Kidney (tissue), 14 donors: ENCODE measurements around the gene NLRP9. TPM values are rescaled to one million over a fixed set of nuclear protein-coding genes. Genes with fewer than 3 reads are reported as not detected.

Experiments used
- DNase-seq, 5 donors: peaks; one replicate each; pipeline ENCODE4 v3.0.0-alpha.2; 2013 to 2020
- FAIRE-seq: peaks from 2 replicates; lab custom pipeline; 2012; peaks lifted over from hg19 to GRCh38; lab: Jason Lieb, UNC
- H3K27ac ChIP-seq, 2 donors: one replicate each; pipeline ENCODE4 v1.7.0; 2013; ENCODE audit warnings: low read depth in 2 of 2, low read length in 2 of 2, inconsistent platforms in 1 of 2
- H3K27me3 ChIP-seq: one replicate; pipeline ENCODE4 v1.7.1; 2013; ENCODE audit warnings: low read length, inconsistent platforms; ENCODE audit not compliant: control insufficient read depth, insufficient read depth
- H3K36me3 ChIP-seq, 3 donors: one replicate each; pipeline versions ENCODE4 v1.7.0 to v1.7.1; 2013; ENCODE audit warnings: low read length in 3 of 3, control low read depth in 1 of 3, inconsistent platforms in 1 of 3; ENCODE audit not compliant: insufficient read depth in 3 of 3, control insufficient read depth in 2 of 3
- H3K4me1 ChIP-seq, 3 donors: one replicate each; pipeline versions ENCODE4 v1.7.0 to v1.7.1; 2013; ENCODE audit warnings: low read length in 3 of 3, inconsistent platforms in 1 of 3, low read depth in 1 of 3; ENCODE audit not compliant: control insufficient read depth in 2 of 3, insufficient read depth in 2 of 3
- H3K4me3 ChIP-seq, 3 donors: one replicate each; pipeline versions ENCODE4 v1.7.0 to v1.8.1; 2013; ENCODE audit warnings: low read length in 3 of 3, control low read depth in 1 of 3, inconsistent platforms in 1 of 3
- H3K9ac ChIP-seq, 3 donors: one replicate each; pipeline versions ENCODE4 v1.7.0 to v1.7.1; 2013; ENCODE audit warnings: low read length in 3 of 3, control low read depth in 1 of 3, inconsistent platforms in 1 of 3
- H3K9me3 ChIP-seq, 3 donors: one replicate each; pipeline versions ENCODE4 v1.7.0 to v1.7.1; 2013; ENCODE audit warnings: low read length in 3 of 3, control low read depth in 1 of 3, inconsistent platforms in 1 of 3; ENCODE audit not compliant: control insufficient read depth in 2 of 3, insufficient read depth in 1 of 3
- CTCF ChIP-seq: IDR thresholded peaks from 3 replicates; pipeline ENCODE4 v1.5.1; 2012; ENCODE audit warnings: mild to moderate bottlenecking, moderate library complexity, borderline replicate concordance; ENCODE audit not compliant: insufficient read depth; ENCODE audit errors: extremely low read depth
- intact Hi-C: fragments of 100-400 bp; cut with DNase I; formaldehyde crosslinking; loops from one replicate; pipeline ENCODE4 v1.11.1; 2022
- polyA plus RNA-seq: library from polyadenylated mRNA; stranded (reverse); fragments of 350-450 nt; fragmentation: Illumina TruSeq; extraction: RNeasy Lipid Tissue Mini Kit (QIAGEN cat#74804); gene quantifications from one replicate; pipeline ENCODE4 v1.2.3, GENCODE V29; 2014; ENCODE audit warnings: low read depth, low replicate concordance; ENCODE audit not compliant: insufficient read depth
- total RNA-seq: library from RNA; stranded (reverse); fragmentation: NEBNext Ultra II Directional; extraction: Animal tissue kit (Norgen Biotek cat#: 25700); gene quantifications from one replicate; pipeline ENCODE4 v1.2.1, GENCODE V29; 2021
- donor health status: control.
- donor health status: control.
- donor health status: control.
- donor health status: control.
- donor health status: control.
- donor health status: DM: yes; HTN: yes; CAD: no.
- donor health status: Normal renal cell carcinoma (clear cell type).

Gene NLRP9
- total and polyA plus RNA-seq, 2 donors from 2014 or later, result 0.09 TPM; not detected in 1

GRCh38 chr19:55695511-55696290 is 42.5 kb downstream of the NLRP9 start:
- Histone ChIP-seq H3K27me3 (no peaks in the 10 kb centered on the region), H3K9ac (no peak overlapping the region), H3K4me1 (peaks cover 0 to 3% (median 0%) of the 10 kb centered on the region in 3 donors), H3K9me3 (no peaks in the 10 kb centered on the region), H3K27ac (no peak overlapping the region), H3K4me3 (no peak overlapping the region), H3K36me3 (peaks cover 0 to 40% (median 14%) of the 10 kb centered on the region in 3 donors)
- no peak for FAIRE-seq
- DNase-seq, result peak in 1 of 5 donors; percentile 36
- TF ChIP-seq CTCF, result no peak
- intact Hi-C loops, result no loop called here

- Histone ChIP-seq H3K9ac (no peak overlapping the region), H3K27ac (no peak overlapping the region), H3K36me3 (peaks cover 0 to 44% (median 14%) of the 10 kb centered on the region in 3 donors), H3K4me3 (no peak overlapping the region), H3K9me3 (no peaks in the 10 kb centered on the region), H3K4me1 (peaks cover 0 to 11% (median 0%) of the 10 kb centered on the region in 3 donors), H3K27me3 (no peaks in the 10 kb centered on the region)
- intact Hi-C loops, result no loop called here
- TF ChIP-seq CTCF, result no peak
- no peak for FAIRE-seq
- DNase-seq, result peak in 1 of 5 donors; percentile 34
Measured at GRCh38 chr19:55694656-55695491, 43.3 kb downstream of the NLRP9 start.

GRCh38 chr19:55694241-55694655 is 44.0 kb downstream of the NLRP9 start:
- H3K9me3 ChIP-seq, result no peaks in the 10 kb centered on the region
- H3K36me3 ChIP-seq, result peaks cover 0 to 47% (median 18%) of the 10 kb centered on the region in 3 donors
- H3K4me1 ChIP-seq, result peaks cover 0 to 16% (median under 1%) of the 10 kb centered on the region in 3 donors
- FAIRE-seq, result no peak
- H3K27ac ChIP-seq, result no peak overlapping the region
- H3K27me3 ChIP-seq, result no peaks in the 10 kb centered on the region
- no peak overlapping the region for H3K9ac ChIP-seq
- intact Hi-C loops, result no loop called here
- no peak overlapping the region for H3K4me3 ChIP-seq
- peak in 1 of 5 donors; percentile 39 for DNase-seq
- no peak for TF ChIP-seq CTCF
